ENCODE results near the gene FER. TPM values are rescaled to one million over a fixed set of nuclear protein-coding genes. Genes with fewer than 3 reads are reported as not detected.

Gene FER
- total and polyA plus RNA-seq, 2 of the 8 experiments (the other 6 are each of a cell fraction or from before 2014, with no cell fraction given), result 1.3 to 15.8 TPM

GRCh38 chr5:109230369-109230768, 482.7 kb downstream of the FER start:
- no peak overlapping the region for H4K91ac ChIP-seq (replicated peaks; ENCODE audit: insufficient read length, low read length)
- H3K4me1 ChIP-seq (replicated peaks in 1 of 4; ENCODE audit: control insufficient read depth in 3 of 4, insufficient read depth in 4 of 4, low read length in 3 of 4), result no peaks in the 10 kb centered on the region
- H2BK15ac ChIP-seq (ENCODE audit: low read length), result no peak overlapping the region
- 92% methylated on average over 2 of the region's 2 CpGs; no CpG with 5 or more reads in 1 of the 2 experiments for WGBS, 2 experiments (ENCODE audit: extremely low coverage in 1 of 2, insufficient coverage in 1 of 2, insufficient read length in 1 of 2, insufficient replicate concordance in 2 of 2, low coverage in 1 of 2, low lambda C conversion rate in 2 of 2, missing lambda C conversion rate in 1 of 2)
- H3K4me3 ChIP-seq (ENCODE audit: extremely low read depth in 1 of 4, insufficient read depth in 2 of 4, low read depth in 3 of 4, low read length in 4 of 4), result no peak overlapping the region
- no peak overlapping the region for H2AFZ ChIP-seq (ENCODE audit: low read length)
- no peak overlapping the region for H2BK20ac ChIP-seq (ENCODE audit: low read length)
- H3K18ac ChIP-seq (ENCODE audit: extremely low read depth, low read length), result no peak overlapping the region
- no peak overlapping the region for H2BK120ac ChIP-seq (replicated peaks; ENCODE audit: low read depth, low read length)
- H3K79me2 ChIP-seq (ENCODE audit: control insufficient read depth in 1 of 2, insufficient read depth in 2 of 2, low read length in 2 of 2), result no peaks in the 10 kb centered on the region
- no peak overlapping the region for H3K4me2 ChIP-seq (ENCODE audit: insufficient read depth in 1 of 2, low read depth in 2 of 2, low read length in 2 of 2)
- no peak overlapping the region for H3K23ac ChIP-seq (ENCODE audit: insufficient read length)
- H3K23me2 ChIP-seq (ENCODE audit: low read depth, low read length), result 0 out of 2 replicates have a peak, but pooled peaks cover 1% of the 10 kb centered on the region
- H4K8ac ChIP-seq (ENCODE audit: extremely low read depth, insufficient read depth, low read length), result no peak overlapping the region
- FAIRE-seq (no peak), DNase-seq (ENCODE audit: low read depth in 1 of 2, low spot score in 2 of 2) (no peak)
- TF ChIP-seq RAD21 (IDR thresholded peaks at IDR 0.05 in 1 of 2, conservative IDR thresholded peaks at IDR 0.05 in 1 of 2; ENCODE audit: low read depth in 2 of 2, low read length in 2 of 2) (peak; percentile 33 to 53; a peak in 3 of 4 replicates), CTCF (IDR thresholded peaks at IDR 0.05; ENCODE audit: control extremely low read depth in 1 of 3, insufficient read depth in 1 of 3, low read depth in 1 of 3, low read length in 3 of 3) (peak in 1 of 3 experiments; percentile 5; a peak in 2 of 4 replicates), CHD1 (IDR thresholded peaks at IDR 0.05; ENCODE audit: low read depth, low read length) (no peak)
- H3K27ac ChIP-seq (ENCODE audit: low read depth, low read length), result no peak overlapping the region
- no peak overlapping the region for H3K9ac ChIP-seq (replicated peaks in 1 of 4; ENCODE audit: extremely low read depth in 1 of 4, low read depth in 3 of 4, low read length in 3 of 4)
- ChIA-PET CTCF (ENCODE audit: partially characterized antibody) (interaction anchor here (1.1 to 2.4 kb wide), 3 partner anchors 14 to 209 kb away, joined by 3 to 8 read pairs (median 7); no protein-coding TSS in a partner anchor), POLR2A (ENCODE audit: partially characterized antibody) (no interaction called here)
- no peak overlapping the region for H2BK12ac ChIP-seq (ENCODE audit: low read depth, low read length)
- no peaks in the 10 kb centered on the region for H3K27me3 ChIP-seq (replicated peaks in 1 of 4; ENCODE audit: control insufficient read depth in 3 of 4, extremely low read depth in 1 of 4, insufficient read depth in 3 of 4, low read length in 3 of 4)
- H4K20me1 ChIP-seq (replicated peaks in 1 of 2; ENCODE audit: control insufficient read depth in 1 of 2, insufficient read depth in 2 of 2, low read length in 2 of 2), result no peaks in the 10 kb centered on the region
- no peak overlapping the region for H4K5ac ChIP-seq (ENCODE audit: insufficient read length, low read depth, low read length)
- no peak overlapping the region for H2AK5ac ChIP-seq (ENCODE audit: low read depth, low read length)
- H3K36me3 ChIP-seq (ENCODE audit: control insufficient read depth in 2 of 4, insufficient read depth in 4 of 4, low read length in 3 of 4), result no peaks in the 10 kb centered on the region
- H2BK5ac ChIP-seq (ENCODE audit: low read depth, low read length), result no peak overlapping the region
- H3K9me3 ChIP-seq (ENCODE audit: insufficient read depth in 2 of 2, low read depth in 1 of 2, low read length in 1 of 2), result peaks cover 0 to 4% of the 10 kb centered on the region in 2 experiments; a peak in 1 of 4 replicates
- no peaks in the 10 kb centered on the region for H3K79me1 ChIP-seq (ENCODE audit: low read depth, low read length)
- H3K14ac ChIP-seq (ENCODE audit: insufficient read length), result no peak overlapping the region
- no peak overlapping the region for H3K4ac ChIP-seq (replicated peaks; ENCODE audit: insufficient read length, low read depth, low read length)
- no peak overlapping the region for H3K56ac ChIP-seq (replicated peaks; ENCODE audit: insufficient read length, low read depth, low read length)
